COLO829 (cell line): ENCODE results near the gene PMPCA.
A peak's percentile ranks its signal among the peaks of the same experiment; 100 is the strongest.
"Not testable (repeated sequence)": the region's sequence is repeated elsewhere in the genome, so short reads cannot be mapped to it uniquely, and the experiment has no call there.

Source experiments
- DNase-seq: peaks from one replicate; pipeline ENCODE4 v3.0.0; 2012; ENCODE audit warnings: low spot score

PMPCA gene

GRCh38 chr9:136394312-136395019, 16.0 kb upstream of the PMPCA start:
- no peak for DNase-seq

- DNase-seq: no peak
These were observed 15.5 kb upstream of the PMPCA start for GRCh38 chr9:136395020-136395340.

GRCh38 chr9:136395345-136396218, 14.9 kb upstream of the PMPCA start:
- no peak for DNase-seq

- no peak for DNase-seq
These were observed 14.3 kb upstream of the PMPCA start for GRCh38 chr9:136396219-136396515.

- no peak for DNase-seq
These were observed 12.8 kb upstream of the PMPCA start for GRCh38 chr9:136397643-136398042.

- no peak for DNase-seq
These were observed 12.2 kb upstream of the PMPCA start for GRCh38 chr9:136398286-136398685.

GRCh38 chr9:136399176-136400037, 11.1 kb upstream of the PMPCA start:
- DNase-seq: no peak

- DNase-seq: peak; percentile 82
These were observed 10.2 kb upstream of the PMPCA start, which contains the start of gene SNAPC4 for GRCh38 chr9:136400038-136400834. TSS of gene SNAPC4 (minus strand) at chr9:136400170. CDS start at chr9:136398428, 1,742 bp downstream.

GRCh38 chr9:136401173-136401922, 9.1 kb upstream of the PMPCA start:
- no peak for DNase-seq

- no peak for DNase-seq
These were observed 8.4 kb upstream of the PMPCA start for GRCh38 chr9:136402067-136402466.

GRCh38 chr9:136403538-136403914, 6.9 kb upstream of the PMPCA start:
- no peak for DNase-seq

- DNase-seq: no peak
These were observed 6.3 kb upstream of the PMPCA start for GRCh38 chr9:136403915-136404800.

- DNase-seq: no peak
These were observed 5.7 kb upstream of the PMPCA start for GRCh38 chr9:136404801-136405136.

- no peak for DNase-seq
These were observed 5.0 kb upstream of the PMPCA start for GRCh38 chr9:136405481-136405880.

GRCh38 chr9:136405904-136406303, 4.6 kb upstream of the PMPCA start:
- DNase-seq: not testable (repeated sequence)

GRCh38 chr9:136407061-136407460, 3.4 kb upstream of the PMPCA start:
- DNase-seq: not testable (repeated sequence)

- no peak for DNase-seq
These were observed 2.5 kb upstream of the PMPCA start for GRCh38 chr9:136407911-136408310.

GRCh38 chr9:136409557-136410455, 652 bp upstream of the PMPCA start:
- DNase-seq: peak; percentile 51

- DNase-seq: no peak
These were observed 920 bp downstream of the PMPCA start for GRCh38 chr9:136411378-136411777.
